ENCODE results near the gene RSPRY1. TPM values are rescaled to one million over a fixed set of nuclear protein-coding genes. Genes with fewer than 3 reads are reported as not detected.

RSPRY1 gene
- total RNA-seq, 6 experiments from 2014 or later, result 18.0 to 26.1 (median 22.9) TPM

- H3K4me3 ChIP-seq, result no peak overlapping the region
- peaks cover 0 to 35% (median 11%) of the 10 kb centered on the region in 4 donors for H3K36me3 ChIP-seq
- intact Hi-C loops (cut with DNase I), result no loop called here
- H3K9me3 ChIP-seq, result no peaks in the 10 kb centered on the region
- ATAC-seq (no peak), DNase-seq (no peak)
- no peak overlapping the region for H3K27ac ChIP-seq
- WGBS (ENCODE audit: insufficient coverage, low coverage, low lambda C conversion rate, missing lambda C conversion rate), result 100% methylated on average over 1 of the region's 1 CpG
- no peaks in the 10 kb centered on the region for H3K27me3 ChIP-seq
- H3K4me1 ChIP-seq, result peaks cover 0 to 7% (median 3%) of the 10 kb centered on the region in 4 donors
- TF ChIP-seq CTCF (IDR thresholded peaks at IDR 0.05), result no peak
- no peak for TF ChIP-seq POLR2A (IDR thresholded peaks at IDR 0.05)
These were observed 28.6 kb upstream of the RSPRY1 start for GRCh38 chr16:57157533-57157932.

GRCh38 chr16:57159447-57159846 is 26.7 kb upstream of the RSPRY1 start:
- TF ChIP-seq CTCF (IDR thresholded peaks at IDR 0.05) (no peak), POLR2A (IDR thresholded peaks at IDR 0.05) (no peak)
- no peak overlapping the region for H3K27ac ChIP-seq
- WGBS (ENCODE audit: insufficient coverage, low coverage, low lambda C conversion rate, missing lambda C conversion rate), result 54% methylated on average over 4 of the region's 4 CpGs
- no peak for ATAC-seq
- DNase-seq, result no peak
- no peaks in the 10 kb centered on the region for H3K27me3 ChIP-seq
- H3K4me3 ChIP-seq, result no peak overlapping the region
- no peaks in the 10 kb centered on the region for H3K9me3 ChIP-seq
- H3K4me1 ChIP-seq, result peaks cover 0 to 7% (median 3%) of the 10 kb centered on the region in 4 donors
- peaks cover 0 to 34% (median 10%) of the 10 kb centered on the region in 4 donors for H3K36me3 ChIP-seq
- intact Hi-C loops (cut with DNase I), result no loop called here

GRCh38 chr16:57163842-57164241 is 22.3 kb upstream of the RSPRY1 start:
- Histone ChIP-seq H3K36me3 (peaks cover 0 to 36% (median 7%) of the 10 kb centered on the region in 4 donors), H3K9me3 (no peaks in the 10 kb centered on the region), H3K27me3 (no peaks in the 10 kb centered on the region), H3K4me1 (peaks cover 0 to 17% (median 5%) of the 10 kb centered on the region in 4 donors), H3K4me3 (no peak overlapping the region), H3K27ac (no peak overlapping the region)
- no peak for DNase-seq
- WGBS (ENCODE audit: insufficient coverage, low coverage, low lambda C conversion rate, missing lambda C conversion rate), result no CpG with 5 or more reads among the region's 1 CpG
- ATAC-seq, result no peak
- intact Hi-C loops (cut with DNase I), result loop anchor here in 1 of 2 donors (10.0 kb wide), 1 partner anchor 79 kb away; no protein-coding TSS in a partner anchor
- no peak for TF ChIP-seq POLR2A (IDR thresholded peaks at IDR 0.05)

- intact Hi-C loops (cut with DNase I), result loop anchor here in 1 of 2 donors (10.0 kb wide), 1 partner anchor 81 kb away; no protein-coding TSS in a partner anchor
- DNase-seq, result no peak
These were observed 20.6 kb upstream of the RSPRY1 start for GRCh38 chr16:57165483-57165882.

More at GRCh38 chr16:57165483-57165882, 20.6 kb upstream of the RSPRY1 start:
- Histone ChIP-seq H3K27ac (no peak overlapping the region), H3K4me1 (peaks cover 0 to 17% (median 5%) of the 10 kb centered on the region in 4 donors), H3K4me3 (no peak overlapping the region), H3K9me3 (no peaks in the 10 kb centered on the region), H3K27me3 (no peaks in the 10 kb centered on the region), H3K36me3 (peaks cover 0 to 42% (median 7%) of the 10 kb centered on the region in 4 donors)
- peak; percentile 46 to 67 (median 62) for ATAC-seq
- no peak for TF ChIP-seq POLR2A (IDR thresholded peaks at IDR 0.05)
- TF ChIP-seq CTCF (IDR thresholded peaks at IDR 0.05), result no peak
- 33% methylated on average over 5 of the region's 5 CpGs for WGBS (ENCODE audit: insufficient coverage, low coverage, low lambda C conversion rate, missing lambda C conversion rate)

All from right lobe of liver (tissue), 6 donors.